NK-92 (cell line): Measurements from ENCODE around the gene OVCA2.

Experiments
- DNase-seq: peaks from one replicate; lab custom pipeline; 2025; ENCODE audit not compliant: unreplicated experiment; lab: John Stamatoyannopoulos, UW

OVCA2 gene

GRCh38 chr17:2030779-2031163 is 11.1 kb upstream of the OVCA2 start:
- DNase-seq = no peak

DNA sequence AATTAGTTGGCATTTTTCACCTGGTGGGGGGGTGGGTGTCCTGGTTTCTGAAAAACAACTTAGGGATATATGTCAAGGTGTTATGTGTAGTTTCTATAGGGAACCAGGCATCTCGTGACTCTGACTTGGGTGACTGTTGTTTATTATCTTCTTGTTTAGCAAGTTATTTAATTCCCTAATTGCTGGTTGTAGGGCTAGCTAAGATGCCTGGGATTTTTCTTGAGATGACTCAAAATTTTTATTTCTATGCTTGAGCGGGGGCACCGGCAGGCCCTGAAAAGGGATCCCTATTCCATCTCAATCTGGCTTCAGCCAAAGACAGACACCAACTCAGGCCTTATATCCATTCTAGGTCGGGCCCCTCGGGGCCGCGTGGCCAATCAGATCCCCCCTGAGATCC is 8.7 kb upstream of the OVCA2 start:
- no peak for DNase-seq

DNA sequence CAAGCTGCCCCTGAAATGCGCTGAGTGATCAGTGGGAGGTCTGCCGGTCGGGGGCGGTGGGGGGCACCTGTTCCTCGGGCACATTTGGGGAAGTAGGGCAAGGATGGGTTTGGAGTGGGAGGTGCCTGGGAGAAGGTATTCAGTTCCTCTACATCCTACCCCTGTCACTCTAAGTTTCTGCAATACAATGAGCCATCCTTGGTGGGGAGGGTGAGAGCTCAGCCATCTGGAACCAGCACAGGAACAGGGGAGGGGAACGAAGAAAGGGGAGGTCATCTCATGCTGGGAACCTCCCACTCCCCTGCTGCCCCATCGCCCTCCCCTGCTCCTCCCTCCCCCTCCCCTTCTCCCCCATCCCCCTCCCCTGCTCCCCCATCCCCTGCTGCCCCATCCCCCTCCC is 7.7 kb upstream of the OVCA2 start:
- no peak for DNase-seq

DNA sequence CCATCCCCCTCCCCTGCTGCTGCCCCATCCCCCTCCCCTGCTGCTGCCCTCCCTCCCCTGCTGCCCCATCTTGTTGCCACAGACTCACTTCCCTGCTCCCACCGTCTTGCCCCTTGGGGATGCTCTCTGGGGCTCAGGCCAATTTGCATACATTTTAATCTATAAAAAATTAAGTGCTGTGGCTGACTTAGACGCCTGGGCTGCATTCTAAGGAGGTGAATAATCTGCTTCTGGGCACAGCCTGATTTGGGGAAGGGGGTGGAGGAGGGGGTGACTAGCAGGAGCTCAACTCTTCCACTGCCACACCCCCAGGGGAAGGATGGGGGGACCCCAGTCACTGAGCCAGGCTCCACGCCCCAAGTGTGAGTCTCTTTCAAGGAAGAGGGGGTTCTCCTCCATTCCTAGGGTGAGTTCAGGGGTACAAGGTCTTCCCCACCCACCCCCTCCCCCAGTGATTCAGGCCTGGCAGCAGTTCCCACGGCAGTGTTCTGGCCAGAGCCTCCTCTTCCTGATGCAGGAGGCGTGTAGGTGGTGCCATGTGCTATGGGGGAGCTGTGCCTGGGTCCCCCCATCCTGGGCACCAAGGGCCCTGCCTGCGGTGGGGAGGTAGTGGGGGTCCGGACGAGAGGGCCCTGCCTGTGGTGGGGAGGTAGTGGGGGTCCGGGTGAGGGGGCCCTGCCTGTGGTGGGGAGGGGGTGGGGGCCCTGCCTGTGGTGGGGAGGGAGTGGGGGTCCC is 6.8 kb upstream of the OVCA2 start:
- DNase-seq = no peak

DNA sequence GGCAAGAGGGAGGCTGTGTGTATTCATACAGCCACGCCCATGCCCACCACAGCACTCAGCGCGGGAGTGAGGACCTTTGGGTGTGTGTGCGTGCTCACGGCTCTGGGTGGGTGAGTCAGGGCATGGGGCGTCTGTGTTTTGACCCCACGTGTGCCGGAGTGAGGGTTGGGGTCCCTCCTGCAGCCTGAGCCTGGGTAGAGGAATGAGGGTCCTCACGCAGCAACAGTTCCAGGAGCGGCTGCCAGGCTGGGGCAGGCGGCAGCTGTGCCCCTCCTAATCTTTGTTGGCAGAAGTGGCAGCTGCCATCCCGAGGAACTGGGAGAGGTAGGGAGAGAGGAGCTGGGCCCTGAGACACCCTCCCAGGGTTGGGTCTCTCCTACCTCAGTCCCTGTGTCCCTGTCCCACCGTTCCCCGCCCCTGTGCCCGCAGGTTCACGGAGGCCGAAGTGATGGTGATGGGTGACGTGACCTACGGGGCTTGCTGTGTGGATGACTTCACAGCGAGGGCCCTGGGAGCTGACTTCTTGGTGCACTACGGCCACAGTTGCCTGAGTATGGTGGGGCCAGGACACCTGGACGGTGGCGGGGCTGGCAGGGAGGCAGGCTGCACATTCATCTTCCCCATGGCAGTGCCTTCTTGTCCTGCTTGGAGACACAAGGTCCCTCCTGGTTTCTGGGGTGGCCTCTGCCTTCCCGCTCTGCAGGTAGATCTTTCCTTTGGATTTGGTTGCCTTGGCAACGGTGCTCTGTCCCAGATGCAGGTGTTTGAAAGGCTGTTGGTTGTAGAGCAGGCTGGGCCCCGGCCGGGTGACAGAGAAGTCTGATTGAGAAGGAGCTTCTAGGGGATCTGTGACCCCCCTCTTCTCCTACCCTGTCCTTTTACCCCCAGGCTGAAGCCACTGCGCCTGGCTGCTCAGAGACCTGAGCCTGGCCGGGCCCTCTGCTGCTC is 6.0 kb upstream of the OVCA2 start:
- no peak for DNase-seq

DNA sequence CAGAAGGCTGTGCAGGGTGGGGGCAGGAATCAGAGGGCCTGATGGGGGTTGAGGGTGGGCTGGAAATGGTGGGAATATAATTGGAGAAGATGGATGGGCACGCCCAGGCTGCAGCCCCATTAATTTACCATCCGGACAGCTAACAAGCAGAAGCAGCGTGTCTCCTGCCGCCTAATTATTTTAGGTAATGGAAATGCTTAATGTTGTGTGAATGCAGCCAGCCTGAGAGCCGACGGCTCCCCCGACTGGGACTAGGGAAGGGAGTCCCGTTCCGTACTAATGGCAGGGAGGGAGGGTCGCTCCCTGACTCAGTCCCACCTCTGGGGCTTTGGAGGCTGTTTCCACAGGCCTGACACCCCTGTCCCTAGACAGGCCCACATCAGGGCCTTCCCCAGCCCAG is 4.7 kb upstream of the OVCA2 start:
- no peak for DNase-seq

GRCh38 chr17:2040219-2040827 is 1.5 kb upstream of the OVCA2 start:
- DNase-seq = no peak

- DNase-seq = no peak
Observed at GRCh38 chr17:2040942-2041560, 771 bp upstream of the OVCA2 start.

DNA sequence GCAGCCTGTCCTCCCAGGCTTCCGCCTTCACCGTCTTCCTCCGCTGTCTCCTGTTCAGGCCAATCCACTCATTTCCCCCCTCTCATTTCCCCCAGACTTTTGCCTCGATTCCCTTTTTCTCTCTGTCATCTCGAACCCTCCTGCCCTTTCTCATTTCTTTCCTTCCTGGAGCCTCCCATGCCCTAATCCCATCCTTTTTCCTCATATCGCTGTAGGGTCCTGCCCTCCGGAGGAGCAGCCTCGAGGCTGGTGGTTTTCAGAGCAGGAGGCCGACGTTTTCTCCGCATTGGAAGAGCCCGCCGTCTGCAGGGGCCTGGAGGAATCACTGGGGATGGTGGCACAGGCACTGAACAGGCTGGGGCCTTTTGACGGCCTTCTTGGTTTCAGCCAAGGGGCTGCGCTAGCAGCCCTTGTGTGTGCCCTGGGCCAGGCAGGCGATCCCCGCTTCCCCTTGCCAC is 597 bp downstream of the OVCA2 start:
- no peak for DNase-seq

GRCh38 chr17:2042933-2043332 is 1.1 kb downstream of the OVCA2 start:
- no peak for DNase-seq

DNA sequence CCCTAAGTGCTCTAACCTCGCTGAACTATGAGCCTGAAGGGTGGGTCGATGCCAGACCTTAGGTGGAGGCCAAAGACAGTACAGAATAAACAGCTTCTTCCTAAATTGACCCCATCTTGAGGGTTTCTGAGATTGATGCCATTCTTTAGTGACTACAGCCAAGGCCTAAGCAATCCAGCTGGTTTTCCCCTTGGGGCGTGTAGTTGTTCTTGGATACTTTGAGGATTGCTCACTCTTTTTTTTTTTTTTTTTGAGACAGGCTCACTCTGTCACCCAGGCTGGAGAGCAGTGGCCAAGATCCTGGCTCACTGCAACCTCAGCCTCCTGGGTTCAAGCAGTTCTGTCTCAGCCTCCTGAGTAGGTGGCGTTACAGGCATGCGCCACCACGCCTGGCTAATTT is 2.0 kb downstream of the OVCA2 start:
- DNase-seq = no peak

DNA sequence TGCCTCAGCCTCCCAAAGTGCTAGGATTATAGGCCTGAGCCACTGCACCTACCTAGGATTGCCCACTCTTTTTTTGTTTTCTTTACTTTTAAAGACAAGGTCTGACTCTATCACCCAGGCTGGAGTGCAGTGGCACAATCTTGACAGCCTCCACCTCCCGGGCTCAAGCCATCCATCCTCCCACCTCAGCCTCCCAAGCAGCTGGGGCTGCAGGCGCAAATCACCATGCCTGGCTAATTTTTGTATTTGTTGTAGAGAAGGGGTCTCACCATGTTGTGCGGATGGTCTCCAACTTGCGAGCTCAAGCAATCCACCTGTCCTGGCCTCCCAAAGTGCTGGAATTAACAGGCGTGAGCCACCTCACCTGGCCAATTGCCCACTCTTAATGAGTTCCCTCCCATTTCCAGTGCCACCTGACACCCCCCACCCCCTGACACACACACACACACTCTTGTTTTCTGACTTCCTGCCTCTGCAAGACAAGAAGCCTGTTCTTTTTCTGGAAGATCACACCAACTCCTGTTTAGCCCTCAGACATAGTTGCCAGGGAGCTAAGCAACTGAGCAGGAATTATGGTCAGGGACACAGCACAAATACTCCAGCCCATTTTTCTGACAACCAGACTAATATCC is 2.6 kb downstream of the OVCA2 start:
- no peak for DNase-seq

DNA sequence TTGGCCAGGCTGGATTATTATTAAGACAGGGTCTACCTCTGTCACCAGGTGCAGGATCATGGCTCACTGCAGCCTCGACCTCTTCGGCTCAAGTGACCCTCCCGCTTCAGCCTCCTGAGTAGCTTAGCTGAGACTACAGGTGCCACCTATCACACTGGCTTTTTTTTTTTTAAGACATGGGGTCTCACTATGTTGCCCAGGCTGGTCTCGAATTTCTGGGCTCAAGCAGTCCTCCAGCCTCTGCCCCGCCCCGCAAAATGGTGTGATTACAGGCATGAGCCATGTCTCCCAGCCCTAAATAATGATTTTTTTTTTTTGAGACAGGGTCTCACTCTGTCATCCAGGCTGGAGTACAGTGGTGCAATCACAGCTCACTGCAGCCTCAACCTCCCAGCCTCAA is 5.8 kb downstream of the OVCA2 start:
- no peak for DNase-seq

DNA sequence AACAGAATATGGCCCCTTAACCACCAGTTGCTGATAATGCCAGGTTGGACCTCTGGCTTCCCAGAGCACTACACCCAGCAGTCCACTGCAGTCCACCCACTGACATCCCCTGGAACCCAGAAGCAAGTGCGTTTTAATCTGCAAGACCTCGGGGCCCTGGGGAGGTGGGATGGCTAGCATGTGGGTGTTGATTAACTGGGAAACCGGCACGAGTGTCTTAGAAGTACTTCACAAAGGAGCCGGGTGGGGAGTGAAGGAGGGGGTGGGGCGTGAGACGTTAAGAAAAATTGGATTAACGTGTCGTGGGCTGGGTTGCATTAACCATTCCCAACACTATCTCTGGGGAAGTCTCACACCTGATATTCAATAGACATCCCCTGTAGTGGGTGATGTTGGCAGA is 7.0 kb downstream of the OVCA2 start:
- no peak for DNase-seq

- no peak for DNase-seq
Observed at GRCh38 chr17:2049333-2050299, 7.8 kb downstream of the OVCA2 start.

- no peak for DNase-seq
Observed at GRCh38 chr17:2050300-2051060, 8.7 kb downstream of the OVCA2 start.

DNA sequence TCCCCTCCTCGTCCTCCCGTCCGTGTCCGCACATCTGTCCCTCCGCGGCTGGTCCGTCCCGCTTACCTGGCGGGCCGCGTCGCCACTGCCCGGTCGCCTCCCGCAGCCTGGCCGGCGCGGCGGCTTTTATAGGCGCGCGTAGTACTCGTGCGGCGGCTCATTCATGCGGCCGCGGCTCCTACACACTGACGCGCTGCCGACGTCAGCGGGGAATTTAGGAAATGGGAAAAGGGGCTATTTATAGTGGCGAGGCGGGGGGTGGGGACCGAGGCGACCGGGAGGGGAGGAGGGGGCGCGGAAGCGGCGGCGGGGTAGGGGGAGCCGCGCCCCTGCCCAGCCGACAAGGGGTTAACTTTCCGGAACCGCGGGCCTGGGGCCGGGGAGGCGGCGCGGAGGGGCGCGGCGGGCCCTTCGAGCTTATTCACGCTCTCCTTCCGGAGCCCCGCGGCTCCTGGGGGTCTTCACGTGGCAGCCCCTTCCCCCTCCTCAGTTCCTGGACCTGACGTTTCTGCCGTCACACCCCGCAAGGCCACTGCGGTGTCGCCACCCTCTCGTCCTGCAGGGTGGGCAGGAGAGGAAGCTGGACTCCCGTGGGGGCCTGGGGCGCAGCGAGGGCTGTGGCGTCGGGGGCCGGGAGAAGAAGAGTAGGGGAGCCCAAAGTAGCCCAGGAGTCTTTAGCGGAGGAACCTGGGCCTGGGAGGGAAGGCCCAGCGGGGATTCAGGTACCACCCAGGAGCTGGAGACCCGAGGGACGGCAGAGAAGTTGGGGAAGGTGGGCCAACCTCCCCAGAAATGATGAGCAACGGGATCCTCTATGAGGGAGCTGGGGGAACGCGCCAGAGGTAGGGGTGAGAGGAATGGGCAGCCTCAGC is 9.5 kb downstream of the OVCA2 start:
- DNase-seq = no peak

DNA sequence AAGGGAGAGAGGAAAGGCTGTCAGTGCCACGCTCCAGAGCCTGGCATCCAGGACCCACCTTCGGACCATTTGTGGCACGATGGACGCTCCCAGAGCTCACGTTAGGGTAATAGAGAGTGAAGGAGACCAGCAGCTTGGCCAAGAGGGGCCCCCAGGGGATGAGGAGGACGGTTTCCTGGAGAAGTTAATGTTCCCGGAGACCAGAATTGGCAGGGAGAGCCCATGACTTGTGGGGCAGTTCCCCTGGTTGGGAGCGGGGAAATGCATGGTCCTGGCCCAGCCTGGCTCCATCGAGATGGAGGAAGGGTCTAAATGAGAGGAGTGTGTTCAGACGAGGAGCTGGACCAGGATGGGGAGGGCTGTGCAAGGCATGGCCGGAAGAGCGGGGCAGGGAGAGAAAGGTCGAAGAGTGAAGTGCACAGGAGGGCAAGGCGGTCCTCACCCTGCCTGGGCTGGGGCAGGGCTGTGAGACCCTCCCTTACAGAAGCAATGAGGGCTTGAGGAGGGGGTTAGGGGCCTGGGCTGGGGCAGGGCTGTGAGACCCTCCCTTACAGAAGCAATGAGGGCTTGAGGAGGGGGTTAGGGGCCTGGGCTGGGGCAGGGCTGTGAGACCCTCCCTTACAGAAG is 10.2 kb downstream of the OVCA2 start:
- DNase-seq = no peak
